Neural progenitor cell (in vitro differentiated cells): Measurements from ENCODE around the gene ATP1B4.

Source experiments
- CTCF ChIP-seq: fragments of 200-600 bp; sonication (generic); IDR thresholded peaks from 2 replicates; pipeline ENCODE4 v1.5.1; 2017; ENCODE audit warnings: antibody characterized with exemption, mild to moderate bottlenecking
- EZH2 ChIP-seq: fragments of 200-600 bp; sonication (generic); IDR thresholded peaks from 2 replicates; pipeline ENCODE4 v1.6.1; 2017; ENCODE audit warnings: antibody characterized with exemption, mild to moderate bottlenecking, moderate library complexity
- EZH2phosphoT487 ChIP-seq: fragments of 200-600 bp; sonication (generic); IDR thresholded peaks from 2 replicates; pipeline ENCODE4 v1.6.1; 2017; ENCODE audit warnings: antibody characterized with exemption

GRCh38 chrX:120380699-120381098 is 18.8 kb downstream of the ATP1B4 start:
- TF ChIP-seq EZH2phosphoT487 (no peak), CTCF (peak; percentile 46), EZH2 (no peak)
